ENCODE results near the gene KHDRBS2.
"Not testable (repeated sequence)": the region's sequence is repeated elsewhere in the genome, so short reads cannot be mapped to it uniquely, and the experiment has no call there.

KHDRBS2 gene

GRCh38 chr6:61868507-61869080 is 417.4 kb downstream of the KHDRBS2 start:
- DNase-seq (ENCODE audit: low read depth): no peak

DNA sequence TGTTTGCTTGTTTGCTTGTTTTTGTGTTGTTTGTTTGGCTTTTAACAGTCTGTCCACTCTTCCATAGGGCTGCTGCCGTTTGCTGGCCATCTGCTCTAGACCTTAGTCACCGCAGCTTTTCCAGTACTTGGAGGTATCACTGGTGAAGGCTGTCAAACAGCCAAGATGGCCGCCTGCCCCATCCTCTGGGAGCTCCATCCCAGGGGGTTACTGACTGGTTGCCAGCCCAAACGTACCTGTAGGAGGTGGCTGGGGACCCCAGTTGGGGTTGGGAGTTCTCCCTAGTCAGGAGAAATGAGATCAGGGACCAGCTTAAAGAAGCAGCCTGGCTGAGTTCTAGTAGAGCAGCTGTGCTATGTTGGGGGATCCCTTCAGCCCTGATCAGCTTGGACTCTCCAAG is 418.4 kb downstream of the KHDRBS2 start:
- DNase-seq (ENCODE audit: low read depth): no peak

DNA sequence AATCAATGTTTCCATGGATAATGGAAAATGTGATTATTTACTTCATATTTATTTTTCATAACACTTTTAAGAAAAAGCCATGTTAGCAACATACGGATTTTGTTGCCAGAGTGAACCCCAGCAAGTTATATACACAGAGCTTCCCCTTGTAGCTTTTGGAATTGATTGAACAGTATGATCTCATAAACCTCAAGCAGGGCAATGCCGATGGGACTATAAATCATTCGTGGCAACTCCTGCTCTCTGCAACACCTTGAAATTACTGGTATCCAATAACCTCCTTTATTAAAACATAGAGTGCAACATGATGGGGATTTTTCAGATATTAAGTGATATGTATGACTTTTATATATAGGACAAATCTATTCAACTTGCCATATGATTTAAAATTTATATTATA is 428.5 kb downstream of the KHDRBS2 start:
- no peak for DNase-seq (ENCODE audit: low read depth)

- no peak for DNase-seq (ENCODE audit: low read depth)
Measured at GRCh38 chr6:61841958-61842357, 444.1 kb downstream of the KHDRBS2 start.

- no peak for DNase-seq (ENCODE audit: low read depth)
Measured at GRCh38 chr6:61835237-61835636, 450.8 kb downstream of the KHDRBS2 start.

DNA sequence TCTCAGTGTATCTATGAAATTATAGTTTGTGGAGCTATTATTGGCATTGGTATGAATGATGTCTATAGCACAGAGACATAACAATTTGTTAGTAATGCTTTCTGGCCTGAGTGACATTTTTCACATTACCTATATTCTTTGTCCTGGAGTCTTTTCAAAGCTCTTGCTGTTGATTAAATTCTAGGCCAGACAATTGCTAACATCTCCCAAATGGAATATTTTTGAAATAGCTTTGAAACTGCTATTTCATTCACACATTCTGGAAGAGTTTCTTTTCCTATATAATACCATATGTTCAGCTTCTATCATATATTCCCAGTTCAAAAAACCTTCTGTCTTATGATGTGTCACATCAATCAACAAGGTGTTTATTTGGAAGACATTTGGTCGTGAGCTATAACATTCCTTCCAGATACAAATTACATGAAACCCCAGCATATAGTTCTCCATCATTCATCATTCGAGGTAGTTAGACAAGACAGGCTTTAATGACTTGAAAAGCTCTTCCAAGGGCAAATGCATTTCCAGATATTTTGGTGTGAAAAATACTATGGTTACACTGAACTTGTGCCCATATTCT is 452.8 kb downstream of the KHDRBS2 start:
- DNase-seq (ENCODE audit: low read depth): no peak

- no peak for DNase-seq (ENCODE audit: low read depth)
Measured at GRCh38 chr6:61817716-61818115, 468.3 kb downstream of the KHDRBS2 start.

DNA sequence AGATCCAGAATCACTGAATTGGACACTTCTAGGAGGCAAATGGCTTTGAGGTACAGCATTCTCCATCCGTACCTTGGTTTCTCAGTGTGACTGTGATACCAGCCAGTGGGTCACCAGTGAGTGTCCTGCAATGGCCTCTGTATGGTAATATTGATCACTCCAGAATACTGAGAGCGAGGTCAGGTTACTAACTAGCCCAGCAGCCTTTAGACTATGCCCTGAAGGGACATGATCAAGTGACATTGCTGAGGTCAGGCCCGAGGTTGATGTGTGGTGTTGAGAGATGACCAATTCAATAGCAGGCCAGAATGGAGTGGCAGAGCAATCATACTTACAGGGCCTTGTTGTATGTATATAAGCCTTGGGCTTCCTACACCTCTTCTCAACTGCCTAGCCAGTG is 476.0 kb downstream of the KHDRBS2 start:
- no peak for DNase-seq (ENCODE audit: low read depth)

GRCh38 chr6:61809004-61809595 is 476.9 kb downstream of the KHDRBS2 start:
- DNase-seq (ENCODE audit: low read depth): peak; percentile 14

GRCh38 chr6:61787998-61788397 is 498.0 kb downstream of the KHDRBS2 start:
- no peak for DNase-seq (ENCODE audit: low read depth)

GRCh38 chr6:61769446-61769845 is 516.6 kb downstream of the KHDRBS2 start:
- DNase-seq (ENCODE audit: low read depth): not testable (repeated sequence)

DNA sequence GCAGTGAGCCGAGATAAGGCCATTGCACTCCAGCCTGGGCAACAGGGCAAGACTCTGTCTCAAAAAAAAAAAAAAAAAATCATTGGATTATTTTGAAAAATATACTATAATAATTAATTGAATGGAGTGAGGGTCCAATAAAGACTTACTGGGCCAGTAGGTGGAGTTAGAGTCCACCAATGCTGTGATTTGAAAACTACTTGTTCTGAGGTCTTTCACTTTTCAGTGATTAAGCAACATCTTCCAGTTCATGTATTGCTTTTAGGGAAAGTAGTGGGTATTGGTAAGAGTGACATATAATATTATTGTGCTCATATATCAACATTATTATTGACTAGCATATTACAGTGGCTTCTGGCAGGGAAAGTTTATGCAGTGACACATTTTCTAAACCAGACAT is 530.3 kb downstream of the KHDRBS2 start:
- DNase-seq (ENCODE audit: low read depth): no peak

DNA sequence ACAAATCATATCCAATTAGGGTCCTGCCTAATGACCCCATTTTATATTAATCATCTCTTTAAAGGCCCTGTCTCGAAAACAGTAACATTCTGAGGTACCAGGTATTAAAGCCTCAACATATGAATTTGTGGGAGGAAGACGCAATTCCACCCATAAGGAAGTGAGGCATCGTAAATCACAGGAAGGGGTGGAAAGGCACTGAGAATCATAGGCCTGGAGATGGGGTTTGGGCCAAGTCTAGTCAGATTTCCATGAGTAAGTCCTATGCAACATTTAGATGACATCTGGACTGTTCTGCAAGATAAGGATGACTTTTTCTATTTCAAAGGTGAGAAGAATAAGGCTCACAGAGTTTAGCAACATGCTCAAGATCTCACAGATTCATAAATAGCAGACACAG is 534.0 kb downstream of the KHDRBS2 start:
- DNase-seq (ENCODE audit: low read depth): peak; percentile 61

DNA sequence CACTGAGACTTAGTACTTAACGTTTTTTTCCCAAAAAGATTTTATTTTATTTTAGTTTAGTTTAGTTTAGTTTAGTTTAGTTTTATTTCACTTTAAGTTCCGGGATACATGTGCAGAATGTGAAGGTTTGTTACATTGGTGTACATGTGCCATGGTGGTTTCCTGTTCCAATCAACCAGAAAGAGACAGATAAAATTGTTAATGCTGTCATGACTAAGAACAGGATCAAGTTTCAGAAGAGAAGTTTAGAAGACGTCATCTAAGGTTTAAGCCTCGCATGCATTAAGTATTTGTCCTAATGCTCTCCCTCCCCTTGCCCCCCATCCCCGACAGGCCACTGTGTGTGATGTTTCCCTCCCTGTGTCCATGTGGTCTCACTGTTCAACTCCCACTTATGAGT is 540.0 kb downstream of the KHDRBS2 start:
- DNase-seq (ENCODE audit: low read depth): no peak

- DNase-seq (ENCODE audit: low read depth): no peak
Measured at GRCh38 chr6:61711849-61712248, 574.2 kb downstream of the KHDRBS2 start.

DNA sequence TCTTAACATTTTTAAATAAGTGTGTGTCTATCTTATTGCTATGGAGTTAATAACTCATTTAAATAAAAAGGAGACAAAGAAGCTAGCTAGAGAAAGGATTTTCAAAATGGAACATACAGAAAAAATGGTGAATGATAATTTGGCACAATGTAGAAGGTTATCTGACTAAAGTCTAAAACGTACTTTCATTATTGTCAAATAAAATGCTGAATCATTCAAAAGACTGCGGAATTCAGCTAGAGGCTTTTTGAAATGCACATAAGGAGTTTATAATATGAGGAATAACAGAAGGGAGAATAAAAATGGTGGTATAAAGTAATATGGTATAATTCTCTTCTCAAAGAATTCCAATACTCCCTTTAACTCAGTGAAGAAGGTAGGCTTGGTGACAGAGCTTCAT is 597.9 kb downstream of the KHDRBS2 start:
- no peak for DNase-seq (ENCODE audit: low read depth)

- DNase-seq (ENCODE audit: low read depth): no peak
Measured at GRCh38 chr6:61682562-61682961, 603.5 kb downstream of the KHDRBS2 start.

- no peak for DNase-seq (ENCODE audit: low read depth)
Measured at GRCh38 chr6:61679625-61680024, 606.4 kb downstream of the KHDRBS2 start.

DNA sequence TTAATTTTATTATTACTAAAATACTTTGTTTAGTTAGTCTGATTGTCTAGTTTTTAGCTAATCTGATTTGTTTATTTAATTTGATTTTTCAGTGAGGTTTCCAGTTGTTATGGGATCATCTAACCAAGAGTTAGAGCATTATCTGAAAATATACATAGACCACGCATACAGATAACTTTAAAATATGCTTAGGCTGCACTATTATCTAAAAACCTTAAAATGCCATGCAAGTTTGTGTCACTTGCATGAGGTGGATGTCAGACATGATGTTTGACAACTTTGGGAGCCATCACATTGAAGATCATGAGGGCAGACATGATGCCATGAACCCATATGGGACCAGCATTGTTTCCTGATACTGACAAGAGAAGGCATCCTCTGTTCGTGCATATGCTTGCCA is 610.3 kb downstream of the KHDRBS2 start:
- DNase-seq (ENCODE audit: low read depth): no peak

DNA sequence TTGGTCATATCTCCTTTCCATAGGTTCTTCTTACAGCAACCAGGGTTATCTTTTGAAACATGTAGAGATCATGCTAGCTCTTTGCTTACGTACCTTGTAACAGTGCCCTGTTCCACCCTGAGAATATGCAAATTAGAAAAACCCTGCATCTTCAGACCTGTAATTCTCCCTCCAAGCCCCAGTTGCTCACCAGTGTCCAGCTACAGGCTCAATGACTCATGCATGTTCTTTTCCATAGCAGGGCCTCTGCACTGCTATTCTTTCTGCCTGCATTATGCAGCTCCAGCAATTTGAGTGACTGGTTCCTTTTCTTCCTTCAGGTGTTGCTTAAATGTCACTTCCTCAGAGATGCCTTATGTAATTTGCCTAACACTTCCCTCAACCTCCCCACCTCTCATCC is 636.2 kb downstream of the KHDRBS2 start:
- DNase-seq (ENCODE audit: low read depth): no peak

DNA sequence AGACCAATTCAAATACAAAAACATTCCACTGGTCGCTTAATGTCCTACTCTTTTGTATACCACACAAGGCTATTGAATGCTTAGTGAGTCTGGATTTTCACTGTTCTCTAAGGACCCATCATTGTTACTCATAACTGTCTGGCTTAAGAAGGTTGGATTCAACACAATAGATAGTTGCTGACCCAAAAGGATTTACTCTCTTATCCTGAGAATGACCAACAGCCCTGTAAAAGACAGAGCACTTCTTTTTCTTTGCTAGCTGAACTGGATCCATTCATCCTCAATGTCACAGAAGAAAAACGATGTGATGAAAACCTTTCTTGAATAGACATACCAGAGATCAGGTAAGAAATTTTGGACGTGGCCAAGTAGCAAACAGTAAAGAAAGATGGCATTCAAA is 645.6 kb downstream of the KHDRBS2 start:
- no peak for DNase-seq (ENCODE audit: low read depth)
